ENCODE results near the gene MALAT1.
"Not testable (repeated sequence)": the region's sequence is repeated elsewhere in the genome, so short reads cannot be mapped to it uniquely, and the experiment has no call there.

- TF ChIP-seq CTCF, POLR2A (IDR thresholded peaks at IDR 0.05): not testable (repeated sequence)
These were observed 20.2 kb downstream of the MALAT1 start for GRCh38 chr11:65518941-65519549.
